ENCODE results near the gene KCNJ18. TPM values are rescaled to one million over a fixed set of nuclear protein-coding genes. Genes with fewer than 3 reads are reported as not detected.
"Not testable (repeated sequence)": the region's sequence is repeated elsewhere in the genome, so short reads cannot be mapped to it uniquely, and the experiment has no call there.

The KCNJ18 gene
- total RNA-seq, 1 experiment from 2014 or later = 0.35 TPM

DNA sequence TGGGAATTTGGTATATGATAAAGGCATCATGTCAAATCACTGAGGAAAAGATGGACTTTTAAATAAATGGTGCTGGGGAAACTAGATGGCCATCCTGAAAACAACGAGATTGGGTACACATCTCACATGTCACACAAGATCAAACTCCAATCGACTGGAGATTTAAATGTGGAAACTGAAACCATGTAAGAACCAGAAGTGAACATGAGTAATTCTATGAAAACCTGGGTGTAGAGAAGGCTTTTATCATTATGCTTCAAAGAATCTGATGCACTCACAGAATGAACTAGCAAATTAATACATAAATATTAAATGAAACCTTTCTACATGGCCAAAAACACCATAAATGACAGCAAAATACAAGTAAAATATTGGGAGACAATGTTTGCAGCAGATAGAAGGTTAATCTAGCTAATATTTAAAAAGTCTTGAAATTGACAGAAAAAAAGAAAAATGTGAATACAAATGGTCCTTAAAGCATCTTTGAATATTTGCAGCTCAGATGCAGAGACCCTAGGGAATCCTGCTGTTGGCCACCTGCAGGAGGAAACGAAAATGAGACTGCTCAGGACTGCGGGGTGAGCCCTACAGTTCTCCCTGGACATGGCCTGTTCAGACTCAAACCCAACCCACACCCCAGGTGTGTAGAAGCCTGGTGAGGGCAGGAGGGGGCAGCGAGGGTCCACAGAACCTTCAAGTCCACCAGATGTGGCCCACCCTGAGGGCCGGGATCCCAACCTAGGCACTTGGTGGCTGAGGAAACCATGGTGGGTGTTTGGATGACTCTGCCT is 32.1 kb downstream of the KCNJ18 start:
- not testable (repeated sequence) for DNase-seq (ENCODE audit: low spot score)

DNA sequence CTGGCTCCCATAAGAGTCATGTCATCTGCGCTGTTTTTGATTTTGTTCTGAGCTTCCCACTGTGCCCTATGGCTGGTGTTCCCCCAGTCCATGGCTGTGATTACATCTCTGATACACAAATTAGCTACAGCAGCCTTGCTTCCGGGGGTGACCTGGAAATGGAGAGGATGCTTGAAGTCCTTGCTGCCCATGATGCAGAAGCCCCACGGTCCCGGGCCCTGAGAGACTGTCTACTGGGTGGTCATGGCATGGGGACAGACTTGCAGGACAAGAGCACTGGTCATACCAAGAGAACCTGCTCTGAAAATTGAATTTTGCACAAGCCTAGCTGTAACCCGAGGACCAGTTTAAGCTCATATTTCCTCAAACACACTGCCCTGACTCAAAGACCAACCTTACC is 38.8 kb downstream of the KCNJ18 start:
- not testable (repeated sequence) for DNase-seq (ENCODE audit: low spot score)

DNA sequence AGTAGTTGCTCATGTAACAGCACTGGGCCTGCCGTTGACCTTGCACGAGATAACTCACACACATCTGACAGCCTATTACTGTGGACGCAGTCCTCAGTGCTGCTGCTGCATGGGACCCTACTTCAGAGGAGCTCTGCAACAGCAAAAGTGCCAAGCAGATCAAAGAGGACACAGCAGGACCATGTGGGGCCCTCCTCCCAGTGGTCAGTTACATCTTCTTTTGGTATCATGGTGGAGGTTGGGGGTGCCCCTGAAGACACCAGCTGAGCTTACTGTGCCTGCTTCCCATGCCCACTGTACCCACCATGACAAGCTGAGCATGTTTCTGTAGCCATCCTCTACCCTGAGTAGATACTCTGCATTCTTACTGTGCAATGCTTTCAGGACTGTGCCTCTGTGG is 41.6 kb downstream of the KCNJ18 start:
- DNase-seq (ENCODE audit: low spot score) = not testable (repeated sequence)

DNA sequence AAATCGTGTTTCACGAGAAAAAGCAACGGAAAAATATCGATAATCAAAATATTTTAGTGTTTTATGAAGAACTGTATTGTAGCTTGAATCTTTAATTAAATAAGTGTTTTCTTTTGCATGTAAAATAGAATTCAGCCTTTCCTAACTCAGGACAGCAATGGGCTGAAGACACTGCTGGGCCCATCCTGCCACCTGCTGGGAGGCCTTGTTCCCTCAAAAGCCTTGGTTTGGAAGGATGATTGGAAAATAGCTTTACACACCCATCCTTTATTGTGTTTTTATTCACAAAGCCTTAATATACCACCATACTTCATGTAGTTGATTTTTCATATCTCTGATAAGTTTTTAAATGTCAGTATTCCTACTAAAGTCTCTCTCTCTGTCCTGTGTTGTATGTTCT is 43.5 kb downstream of the KCNJ18 start:
- not testable (repeated sequence) for DNase-seq (ENCODE audit: low spot score)

DNA sequence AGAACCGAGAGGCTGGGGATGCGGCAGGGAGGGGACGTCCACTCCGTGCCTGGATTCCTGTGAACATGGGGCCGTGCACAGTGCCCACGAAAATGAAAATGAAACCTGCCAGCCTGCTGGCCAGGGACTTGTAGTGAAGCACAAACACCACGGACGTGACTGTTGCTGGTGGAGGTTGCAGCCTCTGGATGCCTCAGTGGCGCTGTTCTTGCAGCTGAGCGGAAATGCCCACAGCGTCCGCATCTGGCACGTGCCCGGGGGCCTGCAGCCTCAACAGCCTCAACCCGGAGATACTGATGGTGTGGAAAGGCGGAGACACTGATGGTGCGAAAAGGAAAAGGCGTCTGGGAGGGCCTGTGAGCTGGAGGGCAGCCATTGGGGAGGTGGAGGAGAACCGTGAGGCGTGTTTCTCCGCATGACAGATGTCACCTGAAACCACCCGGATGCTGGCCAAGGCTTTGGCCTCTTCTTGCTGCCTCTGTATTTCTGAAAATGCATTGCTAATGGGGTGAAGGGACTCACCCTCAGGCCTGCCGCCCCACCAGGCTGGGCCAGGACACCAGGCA is 44.8 kb downstream of the KCNJ18 start:
- not testable (repeated sequence) for DNase-seq (ENCODE audit: low spot score)

DNA sequence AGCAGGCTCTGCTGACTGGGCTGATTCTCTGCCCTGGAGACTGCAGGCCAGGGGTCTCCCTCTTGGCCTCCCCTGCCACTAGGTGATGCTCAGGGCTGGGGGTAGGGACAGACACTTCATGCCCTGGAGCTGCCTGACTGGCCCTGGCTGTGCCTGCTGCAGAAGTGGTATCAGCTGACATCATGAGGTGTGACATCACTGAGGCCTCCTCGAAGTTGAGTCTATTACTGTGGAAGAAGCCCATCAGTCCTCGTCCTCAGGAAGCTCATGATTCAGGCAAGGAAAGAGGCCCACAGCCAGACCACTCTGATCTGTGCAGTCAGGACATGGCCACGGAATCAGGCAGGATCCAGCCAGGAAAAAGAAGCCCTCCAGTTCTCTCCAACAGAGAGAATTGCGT is 45.9 kb downstream of the KCNJ18 start:
- not testable (repeated sequence) for DNase-seq (ENCODE audit: low spot score)

DNA sequence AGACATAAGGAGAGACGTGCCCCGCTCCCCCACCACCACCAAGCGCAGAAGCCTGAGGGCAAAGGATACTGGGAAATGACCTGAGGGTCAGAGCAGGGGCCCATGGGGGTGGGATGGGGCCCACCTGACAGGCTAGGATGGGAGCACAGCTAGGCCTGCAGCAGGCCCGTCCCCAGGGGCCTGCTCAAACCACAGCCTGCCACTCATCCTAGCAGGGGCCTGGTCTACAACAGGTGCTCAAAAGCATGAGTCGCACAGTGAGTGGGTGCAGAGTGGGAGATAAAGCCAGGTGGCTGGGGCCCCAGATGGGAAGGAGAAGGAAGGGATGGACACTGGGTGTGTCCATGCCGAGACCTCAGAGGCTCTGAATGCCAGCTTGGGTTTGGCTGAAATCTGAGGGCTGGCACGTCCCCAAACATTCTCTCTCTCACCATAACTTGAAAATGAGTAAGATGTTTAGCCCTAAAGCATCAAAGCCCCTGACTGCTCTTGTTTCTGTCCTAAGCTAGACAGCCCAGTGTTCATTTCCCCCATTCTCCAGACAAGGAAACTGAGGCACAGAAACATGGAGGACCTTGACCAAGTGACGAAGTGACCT is 46.7 kb downstream of the KCNJ18 start:
- not testable (repeated sequence) for DNase-seq (ENCODE audit: low spot score)

DNA sequence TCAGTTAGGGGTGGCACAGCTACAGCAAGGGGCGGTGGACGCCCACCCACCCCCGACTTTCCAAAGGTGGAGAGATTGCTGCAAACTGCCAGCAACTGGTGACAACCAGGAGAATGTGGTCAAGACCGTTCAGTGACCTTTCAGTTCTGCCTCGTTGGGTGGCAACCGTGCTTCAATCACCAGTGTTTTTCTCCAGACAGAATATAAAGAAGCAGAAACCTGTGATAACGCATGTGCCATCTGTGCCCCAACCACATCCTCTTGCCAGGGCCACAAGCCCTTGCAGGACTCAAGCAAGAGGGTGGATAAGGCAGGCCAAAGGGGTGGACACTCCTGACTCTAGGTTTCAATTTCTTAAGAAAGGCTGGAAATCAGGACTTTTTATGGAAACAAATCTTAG is 47.2 kb downstream of the KCNJ18 start:
- not testable (repeated sequence) for DNase-seq (ENCODE audit: low spot score)

DNA sequence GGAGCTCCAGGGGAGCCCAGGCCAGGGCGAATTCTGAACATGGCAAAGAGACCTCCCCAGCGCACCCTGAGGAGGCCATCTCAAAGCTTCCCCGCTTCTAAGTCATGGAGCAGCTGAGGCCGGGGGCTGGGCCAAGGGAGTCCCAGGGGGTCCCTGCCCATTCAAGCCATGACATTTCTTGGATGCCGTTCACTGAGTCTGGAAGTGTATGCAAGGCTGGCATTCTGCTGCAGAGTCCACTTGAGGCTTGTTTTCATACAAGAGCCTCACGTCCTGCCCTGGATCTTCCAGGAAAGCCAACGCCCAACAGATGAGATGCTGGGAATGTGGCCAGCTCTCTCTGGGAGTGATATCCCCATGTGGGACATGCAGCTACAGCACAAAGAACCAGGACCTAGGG is 48.5 kb downstream of the KCNJ18 start:
- DNase-seq (ENCODE audit: low spot score) = not testable (repeated sequence)

DNA sequence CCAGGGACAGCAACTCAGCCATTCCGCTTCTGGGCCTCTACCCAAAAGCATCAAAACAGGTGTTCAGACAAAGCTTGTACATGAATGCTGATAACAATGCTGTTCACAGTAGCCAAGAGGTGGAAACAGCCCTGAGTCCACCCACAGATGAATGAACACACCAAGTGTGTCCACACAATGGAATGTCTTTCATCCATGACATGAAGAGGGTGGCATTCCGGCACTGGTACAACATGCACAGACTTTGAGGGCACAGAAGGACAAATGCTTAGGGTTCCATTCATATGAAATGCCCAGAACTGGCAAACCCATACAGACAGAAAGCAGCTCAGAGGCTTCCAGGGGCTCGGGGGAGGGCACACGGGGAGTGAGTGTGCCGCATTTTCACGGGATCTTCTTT is 49.2 kb downstream of the KCNJ18 start:
- DNase-seq (ENCODE audit: low spot score) = not testable (repeated sequence)

DNA sequence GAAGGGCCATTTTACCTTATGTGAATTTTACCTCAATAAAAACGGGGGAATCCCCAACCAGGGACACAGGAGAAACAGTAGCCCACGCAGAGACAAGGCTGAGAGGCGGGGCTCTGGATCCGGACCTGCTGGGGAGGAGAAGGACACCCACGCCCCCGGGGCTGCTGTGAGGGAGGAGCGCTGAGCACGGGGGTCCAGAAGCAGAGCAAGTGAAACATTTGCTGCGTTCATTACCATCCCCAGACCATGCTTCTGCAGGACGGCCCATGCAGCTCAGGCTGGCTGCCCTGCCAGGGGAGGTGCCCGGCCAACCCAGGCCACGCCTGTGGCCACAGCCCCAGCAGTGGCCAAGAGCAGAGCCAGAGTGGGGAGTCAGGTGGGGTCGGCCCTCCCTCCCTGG is 50.0 kb downstream of the KCNJ18 start:
- DNase-seq (ENCODE audit: low spot score) = no peak

DNA sequence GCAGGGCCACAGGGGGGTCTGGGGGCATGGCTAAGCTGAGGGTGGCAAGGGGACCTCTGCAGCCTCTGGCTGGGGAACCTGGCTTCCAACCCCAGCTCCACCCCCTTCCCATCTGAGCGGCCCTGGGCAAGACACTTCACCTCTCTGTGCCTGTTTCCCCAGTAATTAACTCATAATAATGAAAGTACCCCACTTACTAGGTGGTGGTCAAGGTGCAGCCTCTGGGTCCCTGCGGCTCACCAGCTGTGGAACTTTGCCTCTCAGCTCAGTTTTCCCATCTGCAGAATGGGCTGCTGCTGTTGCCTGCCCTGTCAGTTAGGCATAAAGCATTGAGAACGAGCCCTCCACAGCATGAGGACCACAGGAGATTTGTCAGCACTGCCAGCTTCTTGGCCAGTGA is 51.8 kb downstream of the KCNJ18 start:
- not testable (repeated sequence) for DNase-seq (ENCODE audit: low spot score)

DNA sequence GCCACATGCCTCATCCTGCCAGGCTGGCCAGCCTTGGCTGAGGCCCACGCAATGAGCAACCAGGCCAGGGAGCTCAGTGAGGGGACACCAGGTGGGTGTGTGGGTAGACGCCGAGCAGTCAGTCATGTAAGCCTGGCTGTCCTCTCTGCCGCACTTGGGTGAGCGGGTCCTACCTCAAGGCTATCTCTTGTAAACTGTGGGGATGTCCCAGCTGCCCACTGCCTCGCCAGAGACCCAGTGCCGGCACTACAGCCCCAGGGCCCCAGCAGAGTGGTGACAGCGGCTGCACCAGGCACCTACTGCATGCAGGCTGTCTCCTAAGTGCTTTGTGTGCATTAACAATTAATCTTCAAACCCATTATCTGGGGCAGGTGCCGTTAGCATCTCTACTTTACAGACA is 52.3 kb downstream of the KCNJ18 start:
- not testable (repeated sequence) for DNase-seq (ENCODE audit: low spot score)

DNA sequence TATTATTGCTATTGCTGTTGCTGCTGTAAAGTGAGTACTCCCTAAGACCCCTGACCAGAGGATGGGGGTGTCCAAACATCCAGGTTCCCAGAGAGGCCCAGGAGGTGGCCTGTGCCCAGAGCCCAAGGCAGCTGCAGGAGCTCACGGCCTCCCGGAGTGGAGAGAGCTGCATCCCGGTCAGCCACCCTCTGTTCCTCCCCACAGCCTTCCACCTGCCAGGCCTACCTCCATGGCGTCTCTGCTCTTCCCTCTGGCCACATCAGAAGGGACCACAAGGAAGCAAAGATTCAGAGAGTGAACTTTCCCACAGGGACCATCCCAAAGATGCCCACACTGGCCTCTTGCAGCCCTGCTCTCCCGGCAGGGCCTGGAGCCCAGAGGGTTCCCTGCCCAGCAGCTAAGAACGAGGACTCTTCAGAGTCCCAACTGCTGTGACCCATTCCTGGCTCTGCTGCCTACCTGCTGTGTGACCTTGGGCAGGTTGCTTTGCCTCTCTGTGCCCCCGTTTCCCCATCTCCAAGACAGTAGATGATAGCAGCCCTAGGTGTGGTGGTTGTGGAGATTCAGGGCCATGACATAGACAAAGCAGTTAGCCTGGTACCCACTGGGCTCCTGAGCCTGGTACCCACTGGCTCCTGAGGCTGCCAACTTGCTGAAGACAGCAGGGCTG is 53.2 kb downstream of the KCNJ18 start:
- DNase-seq (ENCODE audit: low spot score) = not testable (repeated sequence)

DNA sequence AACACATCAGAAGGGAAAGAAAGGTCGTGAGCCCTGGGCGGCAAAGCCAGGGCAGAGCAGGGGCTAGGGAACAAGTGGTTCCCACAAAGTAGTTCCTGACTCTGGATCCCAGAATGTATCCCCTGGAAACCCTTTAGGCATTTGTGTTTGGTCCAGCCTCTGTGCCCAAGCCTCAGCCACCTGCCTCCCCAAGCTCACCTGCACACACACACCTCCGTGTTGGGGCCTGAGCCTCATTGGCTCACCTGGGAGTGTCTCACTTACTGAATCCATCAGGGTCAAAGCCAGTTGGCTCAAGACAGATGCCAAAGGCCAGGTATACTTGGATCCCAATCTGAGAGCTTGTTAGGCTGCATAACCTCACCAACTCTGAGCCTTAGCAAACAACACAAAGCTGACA is 54.1 kb downstream of the KCNJ18 start:
- DNase-seq (ENCODE audit: low spot score) = not testable (repeated sequence)

DNA sequence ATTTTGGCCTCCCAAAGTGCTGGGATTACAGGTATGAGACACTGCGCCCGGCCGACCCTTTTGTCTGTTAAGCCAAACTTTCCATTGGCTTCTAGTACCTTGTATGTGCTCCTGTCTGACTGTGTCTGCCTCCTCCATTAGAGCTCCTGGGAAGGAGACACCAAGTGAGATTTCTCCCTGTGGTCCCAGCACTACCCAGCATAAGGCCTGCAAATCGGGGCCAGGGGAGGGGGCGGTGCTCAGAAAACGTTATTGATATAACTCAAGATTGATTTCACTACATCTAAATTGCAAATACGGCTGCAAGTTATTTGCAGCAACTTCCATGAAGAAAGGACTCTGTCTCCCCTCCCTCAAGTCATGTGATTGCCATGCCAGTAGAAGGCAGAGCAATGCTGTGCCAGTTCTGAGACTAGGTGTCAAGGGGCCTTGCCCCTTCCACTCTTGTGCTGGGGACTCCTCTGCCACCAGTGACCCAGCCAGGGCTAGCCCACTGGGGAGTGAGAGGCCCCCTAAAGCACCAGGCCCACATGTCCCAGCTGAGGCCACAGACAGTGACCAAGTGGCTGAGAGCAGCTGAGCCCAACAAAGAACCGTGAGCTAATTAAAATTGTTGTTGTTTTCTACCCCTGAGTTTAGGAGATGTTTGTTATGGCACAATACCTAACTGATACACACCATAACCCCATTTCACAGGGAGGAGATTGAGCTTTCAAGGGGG is 55.0 kb downstream of the KCNJ18 start:
- not testable (repeated sequence) for DNase-seq (ENCODE audit: low spot score)

DNA sequence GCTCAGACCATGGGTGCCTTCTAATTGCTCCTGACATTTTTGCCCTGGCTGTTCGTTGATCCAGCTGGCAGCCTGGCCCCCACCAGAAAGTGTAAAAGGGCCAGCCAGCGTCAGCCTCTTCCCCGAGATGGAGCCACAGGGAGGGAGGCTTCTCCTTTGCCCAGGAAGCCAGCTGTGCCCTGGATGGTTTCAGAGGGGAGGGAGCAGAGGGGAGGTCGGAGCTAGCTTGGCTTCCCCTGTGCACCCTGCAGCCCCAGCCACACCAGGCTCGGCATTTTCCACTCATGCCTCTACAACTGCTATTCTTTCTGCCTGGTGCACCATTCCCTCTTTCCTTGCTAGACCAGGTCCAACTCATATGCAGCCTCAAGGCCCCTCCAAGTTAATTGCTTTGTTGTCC is 56.4 kb downstream of the KCNJ18 start:
- DNase-seq (ENCODE audit: low spot score) = not testable (repeated sequence)

DNA sequence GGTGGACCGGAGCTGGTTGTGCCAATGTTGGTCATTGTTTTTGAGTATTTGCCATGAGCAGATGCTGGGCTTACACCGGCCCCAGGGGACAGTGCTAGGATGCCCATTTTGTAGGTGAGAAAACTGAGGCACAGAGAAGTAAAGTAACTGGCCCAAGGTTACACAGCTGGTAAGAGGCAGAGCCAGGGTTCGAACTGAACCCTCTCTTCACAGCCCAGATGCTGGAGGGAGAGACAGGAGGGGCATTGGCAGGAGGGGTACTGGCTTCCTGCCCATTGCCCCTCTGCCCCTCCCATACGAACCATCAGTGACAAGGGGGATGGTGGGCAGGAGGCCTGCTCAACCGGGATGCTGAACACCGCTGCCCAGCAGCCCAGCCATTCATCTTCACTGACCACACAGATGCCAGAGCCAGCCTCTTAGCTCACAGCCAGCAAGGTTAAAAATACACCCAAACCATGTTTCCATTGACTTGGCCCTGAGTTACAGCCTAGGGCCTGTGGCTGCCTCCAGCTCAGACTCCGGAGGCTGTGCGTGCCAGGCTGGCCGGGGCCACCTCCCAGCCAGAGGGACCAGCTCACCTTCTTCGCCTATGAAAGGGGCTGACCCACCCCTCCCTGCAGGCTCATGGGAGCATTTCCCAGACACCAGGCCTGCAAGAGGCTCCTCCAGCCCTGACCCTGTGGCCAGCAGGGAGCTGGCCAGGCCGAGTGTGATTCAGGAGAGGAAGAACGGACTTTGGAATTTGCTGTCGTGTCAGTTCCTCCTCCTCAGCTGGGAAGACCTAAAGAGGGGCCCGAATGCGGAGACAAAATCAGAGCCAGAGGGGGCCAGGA is 57.6 kb downstream of the KCNJ18 start:
- DNase-seq (ENCODE audit: low spot score) = not testable (repeated sequence)

DNA sequence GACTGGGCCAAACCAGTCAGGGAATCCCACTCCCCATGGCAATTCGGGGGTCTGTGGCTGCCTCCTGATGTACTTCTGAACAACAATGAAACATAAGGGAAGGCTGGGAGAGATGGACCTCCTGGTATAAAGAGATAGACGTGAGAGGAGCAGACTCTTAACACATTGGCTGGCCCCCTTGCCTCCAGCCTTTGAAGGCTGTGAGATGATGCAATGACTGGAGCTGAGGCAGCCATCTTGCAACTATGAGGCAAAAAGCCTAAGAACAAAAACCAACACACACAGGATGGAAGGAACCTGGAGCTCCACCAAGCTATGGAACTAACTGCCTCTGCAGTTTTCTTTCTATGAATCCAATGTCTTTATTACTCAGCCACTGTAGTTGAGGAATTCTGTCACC is 58.8 kb downstream of the KCNJ18 start:
- not testable (repeated sequence) for DNase-seq (ENCODE audit: low spot score)
